Limb (tissue), 2 donors: ENCODE data around the gene GAS6.
"Not testable (repeated sequence)": the region's sequence is repeated elsewhere in the genome, so short reads cannot be mapped to it uniquely, and the experiment has no call there.

Experiments
- DNase-seq, 2 donors: peaks; one replicate each; pipeline ENCODE4 v3.0.0-alpha.2; 2016; ENCODE audit errors: extremely low spot score in 2 of 2

The GAS6 gene

GRCh38 chr13:113863524-113864272, at the start of gene GAS6:
TSS of gene GAS6 (minus strand) at chr13:113864076. CDS start at chr13:113863920, 156 bp downstream.
- peak in 1 of 2 donors; percentile 73 for DNase-seq

- DNase-seq: not testable (repeated sequence)
These were observed 49.5 kb upstream of the GAS6 start for GRCh38 chr13:113913408-113913807.

- no peak for DNase-seq
These were observed 48.7 kb upstream of the GAS6 start for GRCh38 chr13:113912596-113912995.

- DNase-seq: peak in 1 of 2 donors; percentile 40
These were observed 44.0 kb upstream of the GAS6 start for GRCh38 chr13:113907635-113908617.

GRCh38 chr13:113906571-113906970, 42.7 kb upstream of the GAS6 start:
- peak in 1 of 2 donors; percentile 20 for DNase-seq

GRCh38 chr13:113905942-113906341, 42.1 kb upstream of the GAS6 start:
- no peak for DNase-seq

GRCh38 chr13:113905018-113905417, 41.1 kb upstream of the GAS6 start:
- no peak for DNase-seq

- DNase-seq: peak in 1 of 2 donors; percentile 23
These were observed 40.5 kb upstream of the GAS6 start for GRCh38 chr13:113904411-113904810.

- no peak for DNase-seq
These were observed 40.0 kb upstream of the GAS6 start for GRCh38 chr13:113903912-113904311.

- DNase-seq: peak in 1 of 2 donors; percentile 10
These were observed 39.3 kb upstream of the GAS6 start for GRCh38 chr13:113902986-113903775.

- no peak for DNase-seq
These were observed 38.6 kb upstream of the GAS6 start for GRCh38 chr13:113902481-113902880.

GRCh38 chr13:113901642-113902041, 37.8 kb upstream of the GAS6 start:
- DNase-seq: no peak

- DNase-seq: peak in 1 of 2 donors; percentile 24
These were observed 37.4 kb upstream of the GAS6 start for GRCh38 chr13:113901231-113901630.

GRCh38 chr13:113900646-113901045, 36.8 kb upstream of the GAS6 start:
- DNase-seq: no peak

- no peak for DNase-seq
These were observed 34.5 kb upstream of the GAS6 start for GRCh38 chr13:113898391-113898790.

- DNase-seq: no peak
These were observed 34.1 kb upstream of the GAS6 start for GRCh38 chr13:113897966-113898365.

- DNase-seq: peak in 1 of 2 donors; percentile 7
These were observed 33.3 kb upstream of the GAS6 start for GRCh38 chr13:113897161-113897560.

- DNase-seq: no peak
These were observed 31.6 kb upstream of the GAS6 start for GRCh38 chr13:113895436-113895835.

- no peak for DNase-seq
These were observed 27.1 kb upstream of the GAS6 start for GRCh38 chr13:113890774-113891480.

GRCh38 chr13:113889467-113889866, 25.6 kb upstream of the GAS6 start:
- no peak for DNase-seq
